Mesothelial cell of epicardium (in vitro differentiated cells): ENCODE measurements around the gene COL15A1. TPM values are rescaled to one million over a fixed set of nuclear protein-coding genes. Genes with fewer than 3 reads are reported as not detected.
A peak's percentile ranks its signal among the peaks of the same experiment; 100 is the strongest.

Experiments
- DNase-seq, 2 experiments: peaks; one replicate each; pipeline ENCODE4 v3.0.0; 2021; ENCODE audit warnings: low spot score in 2 of 2; ENCODE audit not compliant: unreplicated experiment in 2 of 2
- H3K27ac Mint-ChIP-seq: 2 replicates; pipeline ENCODE4 v1.8.0; 2021; ENCODE audit warnings: mixed read lengths
- H3K27me3 Mint-ChIP-seq: 2 replicates; pipeline ENCODE4 v1.8.0; 2021; ENCODE audit warnings: low read depth, mixed read lengths
- H3K36me3 Mint-ChIP-seq: 2 replicates; pipeline ENCODE4 v1.8.0; 2021; ENCODE audit warnings: mixed read lengths
- H3K4me1 Mint-ChIP-seq: 2 replicates; pipeline ENCODE4 v1.8.0; 2021; ENCODE audit warnings: mixed read lengths
- H3K4me3 Mint-ChIP-seq: 2 replicates; pipeline ENCODE4 v1.8.0; 2021; ENCODE audit warnings: mild to moderate bottlenecking, moderate library complexity, mixed read lengths
- H3K9me3 Mint-ChIP-seq: 2 replicates; pipeline ENCODE4 v1.8.0; 2021; ENCODE audit warnings: mixed read lengths
- CTCF ChIP-seq: fragments of 200-600 bp; sonication (generic); IDR thresholded peaks from one replicate; pipeline ENCODE4 v1.5.0; 2021; ENCODE audit warnings: antibody characterized with exemption; ENCODE audit not compliant: unreplicated experiment
- total RNA-seq: library from RNA; stranded (reverse); gene quantifications from 3 replicates; pipeline ENCODE4 v1.2.1, GENCODE V29; 2021

Gene COL15A1
- total RNA-seq, 1 donor from 2014 or later = 50.1 TPM

GRCh38 chr9:98983295-98984268 lies 39.9 kb downstream of the COL15A1 start:
- no peak for DNase-seq
- H3K27me3 Mint-ChIP-seq = no peaks in the 10 kb centered on the region

GRCh38 chr9:98985596-98985995 lies 41.9 kb downstream of the COL15A1 start:
- H3K9me3 Mint-ChIP-seq = no peaks in the 10 kb centered on the region
- peaks cover 3% of the 10 kb centered on the region for H3K4me1 Mint-ChIP-seq
- H3K27ac Mint-ChIP-seq = no peak overlapping the region
- no peaks in the 10 kb centered on the region for H3K27me3 Mint-ChIP-seq
- H3K36me3 Mint-ChIP-seq = no peaks in the 10 kb centered on the region
- DNase-seq = no peak
- no peak overlapping the region for H3K4me3 Mint-ChIP-seq
- no peak for TF ChIP-seq CTCF

More at GRCh38 chr9:98983295-98984268, 39.9 kb downstream of the COL15A1 start:
- Mint-ChIP-seq H3K9me3 (no peaks in the 10 kb centered on the region), H3K4me1 (peaks cover 3% of the 10 kb centered on the region), H3K27ac (no peak overlapping the region), H3K4me3 (no peak overlapping the region), H3K36me3 (no peaks in the 10 kb centered on the region)
- no peak for TF ChIP-seq CTCF

- peaks cover 3% of the 10 kb centered on the region for H3K4me1 Mint-ChIP-seq
Observed at GRCh38 chr9:98986866-98987651, 43.4 kb downstream of the COL15A1 start.

GRCh38 chr9:98989036-98990000 lies 45.6 kb downstream of the COL15A1 start:
- no peak for TF ChIP-seq CTCF
- H3K27me3 Mint-ChIP-seq = no peaks in the 10 kb centered on the region
- no peak overlapping the region for H3K27ac Mint-ChIP-seq
- no peak overlapping the region for H3K4me3 Mint-ChIP-seq
- no peaks in the 10 kb centered on the region for H3K9me3 Mint-ChIP-seq
- peaks cover 3% of the 10 kb centered on the region for H3K4me1 Mint-ChIP-seq
- DNase-seq = peak in 1 of 2 experiments; percentile 28
- H3K36me3 Mint-ChIP-seq = no peaks in the 10 kb centered on the region

More at GRCh38 chr9:98986866-98987651, 43.4 kb downstream of the COL15A1 start:
- Mint-ChIP-seq H3K9me3 (no peaks in the 10 kb centered on the region), H3K36me3 (no peaks in the 10 kb centered on the region), H3K4me3 (no peak overlapping the region), H3K27me3 (no peaks in the 10 kb centered on the region), H3K27ac (no peak overlapping the region)
- peak in 1 of 2 experiments; percentile 33 for DNase-seq
- no peak for TF ChIP-seq CTCF
